ENCODE data around the gene DDHD1. TPM values are rescaled to one million over a fixed set of nuclear protein-coding genes. Genes with fewer than 3 reads are reported as not detected.

The DDHD1 gene
- polyA plus RNA-seq, 1 of the 3 experiments (the other 2 are of a cell fraction) = 1.9 TPM

DNA sequence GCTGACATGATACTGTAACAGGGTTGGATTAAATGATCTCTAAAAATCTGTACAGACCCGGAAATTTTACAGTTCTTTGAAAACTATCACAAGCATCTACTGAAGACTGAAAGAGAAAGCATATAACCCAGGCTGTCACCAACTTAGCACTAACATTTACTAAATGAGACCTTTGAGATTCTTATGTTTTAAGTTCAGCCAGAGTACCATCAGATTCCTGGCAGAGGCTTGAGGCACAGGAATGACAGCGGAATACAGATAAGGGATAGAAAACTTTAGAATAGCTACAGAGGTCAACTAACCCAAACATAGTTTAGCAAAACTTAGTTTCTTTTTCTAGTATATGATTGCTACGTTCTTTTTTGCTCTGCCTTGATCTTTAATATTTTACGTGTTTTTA, 110.6 kb downstream of the DDHD1 start:
- no peaks in the 10 kb centered on the region for H3K9me3 ChIP-seq
- H2AFZ ChIP-seq (ENCODE audit: low read depth) = no peak overlapping the region
- CTCF ChIA-PET = interaction anchor here (0.9 to 1.9 kb wide), 3 partner anchors 12 to 263 kb away, joined by 3 to 8 read pairs (median 4); no protein-coding TSS in a partner anchor
- DNase-seq = no peak
- peaks cover 10% of the 10 kb centered on the region for H3F3A ChIP-seq (replicated peaks; ENCODE audit: insufficient read depth)
- no peaks in the 10 kb centered on the region for H3K9me2 ChIP-seq
- WGBS (ENCODE audit: low lambda C conversion rate) = 92% methylated on average over 4 of the region's 4 CpGs
- no peaks in the 10 kb centered on the region for H3K79me2 ChIP-seq (ENCODE audit: insufficient read depth)
- no peaks in the 10 kb centered on the region for H4K20me1 ChIP-seq (ENCODE audit: insufficient read depth)
- no peak overlapping the region for H3K27ac ChIP-seq (ENCODE audit: low read depth in 2 of 2, low read length in 1 of 2)
- peaks cover 0 to 16% of the 10 kb centered on the region in 2 experiments for H3K36me3 ChIP-seq (replicated peaks in 1 of 2; ENCODE audit: control insufficient read depth in 1 of 2, insufficient read depth in 2 of 2, low read length in 1 of 2)
- 0 out of 2 replicates have a peak overlapping the region, but pooled peaks have one; percentile 3 for H3K4me2 ChIP-seq
- H3K4me3 ChIP-seq (ENCODE audit: low read depth in 2 of 2, low read length in 1 of 2) = no peak overlapping the region
- no peak overlapping the region for H3K9ac ChIP-seq
- H3K27me3 ChIP-seq (ENCODE audit: insufficient read depth) = no peaks in the 10 kb centered on the region
- peaks cover 0 to 8% of the 10 kb centered on the region in 2 experiments; a peak in 2 of 4 replicates for H3K4me1 ChIP-seq (ENCODE audit: control insufficient read depth in 1 of 2, insufficient read depth in 2 of 2, low read depth in 1 of 2, low read length in 1 of 2)
- TF ChIP-seq, protein P1, sequence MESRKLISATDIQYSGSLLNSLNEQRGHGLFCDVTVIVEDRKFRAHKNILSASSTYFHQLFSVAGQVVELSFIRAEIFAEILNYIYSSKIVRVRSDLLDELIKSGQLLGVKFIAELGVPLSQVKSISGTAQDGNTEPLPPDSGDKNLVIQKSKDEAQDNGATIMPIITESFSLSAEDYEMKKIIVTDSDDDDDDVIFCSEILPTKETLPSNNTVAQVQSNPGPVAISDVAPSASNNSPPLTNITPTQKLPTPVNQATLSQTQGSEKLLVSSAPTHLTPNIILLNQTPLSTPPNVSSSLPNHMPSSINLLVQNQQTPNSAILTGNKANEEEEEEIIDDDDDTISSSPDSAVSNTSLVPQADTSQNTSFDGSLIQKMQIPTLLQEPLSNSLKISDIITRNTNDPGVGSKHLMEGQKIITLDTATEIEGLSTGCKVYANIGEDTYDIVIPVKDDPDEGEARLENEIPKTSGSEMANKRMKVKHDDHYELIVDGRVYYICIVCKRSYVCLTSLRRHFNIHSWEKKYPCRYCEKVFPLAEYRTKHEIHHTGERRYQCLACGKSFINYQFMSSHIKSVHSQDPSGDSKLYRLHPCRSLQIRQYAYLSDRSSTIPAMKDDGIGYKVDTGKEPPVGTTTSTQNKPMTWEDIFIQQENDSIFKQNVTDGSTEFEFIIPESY (IDR thresholded peaks at IDR 0.05; ENCODE audit: borderline replicate concordance, low read depth) = no peak
- no peak for TF ChIP-seq RFX5 (IDR thresholded peaks at IDR 0.05; ENCODE audit: low read length)
- TF ChIP-seq RCOR1 (IDR thresholded peaks at IDR 0.05; ENCODE audit: low read length) = no peak
- no peak for TF ChIP-seq POLR2AphosphoS5 (IDR thresholded peaks at IDR 0.05; ENCODE audit: low read depth, low read length)
- TF ChIP-seq YY1 (IDR thresholded peaks at IDR 0.05; ENCODE audit: low read depth) = no peak
- no peak for TF ChIP-seq NRF1 (IDR thresholded peaks at IDR 0.05; ENCODE audit: low read depth, low read length)
- TF ChIP-seq TEAD4 (IDR thresholded peaks at IDR 0.05; ENCODE audit: borderline replicate concordance, insufficient read depth) = no peak
- TF ChIP-seq, protein P2, sequence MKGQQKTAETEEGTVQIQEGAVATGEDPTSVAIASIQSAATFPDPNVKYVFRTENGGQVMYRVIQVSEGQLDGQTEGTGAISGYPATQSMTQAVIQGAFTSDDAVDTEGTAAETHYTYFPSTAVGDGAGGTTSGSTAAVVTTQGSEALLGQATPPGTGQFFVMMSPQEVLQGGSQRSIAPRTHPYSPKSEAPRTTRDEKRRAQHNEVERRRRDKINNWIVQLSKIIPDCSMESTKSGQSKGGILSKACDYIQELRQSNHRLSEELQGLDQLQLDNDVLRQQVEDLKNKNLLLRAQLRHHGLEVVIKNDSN (IDR thresholded peaks at IDR 0.05; ENCODE audit: borderline replicate concordance, low read depth) = no peak
- TF ChIP-seq MXI1 (IDR thresholded peaks at IDR 0.05; ENCODE audit: low read depth, low read length) = no peak
- no peak for TF ChIP-seq SIN3A (IDR thresholded peaks at IDR 0.05; ENCODE audit: borderline replicate concordance, low read depth, low read length)
- TF ChIP-seq TCF12 (IDR thresholded peaks at IDR 0.05) = no peak
- TF ChIP-seq EP300 (IDR thresholded peaks at IDR 0.05; ENCODE audit: borderline replicate concordance in 1 of 2, low read depth in 1 of 2, low read length in 1 of 2) = no peak
- TF ChIP-seq MEF2A (IDR thresholded peaks at IDR 0.05; ENCODE audit: borderline replicate concordance, low read depth) = no peak
- TF ChIP-seq, protein P3, sequence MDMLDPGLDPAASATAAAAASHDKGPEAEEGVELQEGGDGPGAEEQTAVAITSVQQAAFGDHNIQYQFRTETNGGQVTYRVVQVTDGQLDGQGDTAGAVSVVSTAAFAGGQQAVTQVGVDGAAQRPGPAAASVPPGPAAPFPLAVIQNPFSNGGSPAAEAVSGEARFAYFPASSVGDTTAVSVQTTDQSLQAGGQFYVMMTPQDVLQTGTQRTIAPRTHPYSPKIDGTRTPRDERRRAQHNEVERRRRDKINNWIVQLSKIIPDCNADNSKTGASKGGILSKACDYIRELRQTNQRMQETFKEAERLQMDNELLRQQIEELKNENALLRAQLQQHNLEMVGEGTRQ (IDR thresholded peaks at IDR 0.05; ENCODE audit: borderline replicate concordance, low read depth, low read length) = no peak
- no peak for TF ChIP-seq FOXJ3 (CRISPR knock-in tag; IDR thresholded peaks at IDR 0.05)
- no peak for TF ChIP-seq GATA2 (CRISPR knock-in tag; IDR thresholded peaks at IDR 0.05)
- TF ChIP-seq SMC3 (IDR thresholded peaks at IDR 0.05; ENCODE audit: low read depth, low read length) = no peak
- TF ChIP-seq, protein P4, sequence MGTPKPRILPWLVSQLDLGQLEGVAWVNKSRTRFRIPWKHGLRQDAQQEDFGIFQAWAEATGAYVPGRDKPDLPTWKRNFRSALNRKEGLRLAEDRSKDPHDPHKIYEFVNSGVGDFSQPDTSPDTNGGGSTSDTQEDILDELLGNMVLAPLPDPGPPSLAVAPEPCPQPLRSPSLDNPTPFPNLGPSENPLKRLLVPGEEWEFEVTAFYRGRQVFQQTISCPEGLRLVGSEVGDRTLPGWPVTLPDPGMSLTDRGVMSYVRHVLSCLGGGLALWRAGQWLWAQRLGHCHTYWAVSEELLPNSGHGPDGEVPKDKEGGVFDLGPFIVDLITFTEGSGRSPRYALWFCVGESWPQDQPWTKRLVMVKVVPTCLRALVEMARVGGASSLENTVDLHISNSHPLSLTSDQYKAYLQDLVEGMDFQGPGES (IDR thresholded peaks at IDR 0.05; ENCODE audit: low read depth, low read length) = no peak
- TF ChIP-seq ELF1 (IDR thresholded peaks at IDR 0.05) = no peak
- POLR2A ChIA-PET = no interaction called here

Measured in SK-N-SH (cell line).